SH-SY5Y (cell line): ENCODE measurements around the gene SUGCT.

Source experiments
- GATA2 ChIP-seq: IDR thresholded peaks from 2 replicates; pipeline ENCODE4 v1.6.1; 2011; ENCODE audit warnings: mild to moderate bottlenecking, low read depth, low read length
- GATA3 ChIP-seq: IDR thresholded peaks from 2 replicates; pipeline ENCODE4 v1.6.1; 2011; ENCODE audit warnings: low read depth, mild to moderate bottlenecking, low read length, moderate library complexity

SUGCT gene

GRCh38 chr7:40798613-40799012, 663.8 kb downstream of the SUGCT start:
- TF ChIP-seq GATA3 (no peak), GATA2 (no peak)

DNA sequence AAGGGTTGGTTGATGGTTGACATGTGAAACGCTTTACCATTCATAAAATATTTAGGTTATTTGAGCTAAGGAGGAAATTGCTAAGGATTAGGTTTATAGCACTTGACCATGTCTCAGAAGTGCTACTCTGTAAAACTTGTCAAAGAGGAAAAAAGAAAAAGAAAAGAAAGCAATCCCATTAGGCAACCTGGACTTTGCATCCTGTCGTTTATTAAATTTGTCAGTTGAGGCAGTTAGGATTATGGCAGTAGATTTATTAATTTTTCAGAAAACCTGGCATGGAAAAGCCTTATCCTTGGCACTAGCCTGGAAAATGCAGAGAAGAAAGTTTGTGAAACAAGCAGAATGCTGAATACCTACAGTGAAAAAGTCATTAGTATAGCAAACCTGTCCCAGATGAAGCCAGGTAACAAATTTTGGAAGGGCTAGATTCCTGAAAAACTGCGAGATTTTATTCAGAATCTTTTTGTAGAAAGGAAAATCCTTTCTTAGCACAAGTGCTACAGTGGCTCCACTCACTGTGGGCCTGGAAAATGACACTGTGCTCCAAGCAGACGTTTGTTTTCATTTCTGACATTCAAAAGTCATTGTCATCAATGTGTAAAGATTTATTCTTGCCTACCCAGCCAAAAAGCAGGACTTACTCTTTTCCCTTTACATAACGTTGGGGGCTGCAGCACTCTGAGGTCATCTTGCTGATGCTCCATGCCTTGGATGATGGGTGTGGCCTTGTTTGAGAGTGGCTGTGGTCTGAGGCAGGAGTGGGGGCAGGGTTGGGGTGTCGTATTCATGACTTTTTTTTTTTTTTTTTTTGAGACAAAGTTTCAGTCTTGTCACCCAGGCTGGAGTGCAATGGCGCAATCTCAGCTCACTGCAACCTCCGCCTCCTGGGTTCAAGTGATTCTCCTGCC, 664.9 kb downstream of the SUGCT start:
- no peak for TF ChIP-seq GATA2
- TF ChIP-seq GATA3: no peak

DNA sequence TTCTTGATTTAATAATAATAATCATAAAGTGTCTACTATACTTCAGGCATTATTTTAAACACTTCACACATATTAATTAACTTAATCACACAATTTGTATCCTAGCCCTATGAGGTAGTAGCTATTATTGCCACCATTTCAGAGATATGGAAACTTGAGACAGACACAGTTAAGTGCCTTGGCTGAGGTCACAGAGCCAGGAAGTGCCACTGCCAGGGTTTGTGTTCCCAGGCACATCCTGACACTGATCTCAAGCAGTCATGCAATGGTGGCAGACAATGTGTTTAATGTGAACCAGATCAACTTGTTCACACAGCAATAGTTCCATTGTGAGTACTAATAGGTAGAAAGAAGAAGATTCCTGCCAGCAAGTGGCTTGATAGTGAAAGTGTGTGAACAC, 666.0 kb downstream of the SUGCT start:
- no peak for TF ChIP-seq GATA2
- TF ChIP-seq GATA3: no peak

DNA sequence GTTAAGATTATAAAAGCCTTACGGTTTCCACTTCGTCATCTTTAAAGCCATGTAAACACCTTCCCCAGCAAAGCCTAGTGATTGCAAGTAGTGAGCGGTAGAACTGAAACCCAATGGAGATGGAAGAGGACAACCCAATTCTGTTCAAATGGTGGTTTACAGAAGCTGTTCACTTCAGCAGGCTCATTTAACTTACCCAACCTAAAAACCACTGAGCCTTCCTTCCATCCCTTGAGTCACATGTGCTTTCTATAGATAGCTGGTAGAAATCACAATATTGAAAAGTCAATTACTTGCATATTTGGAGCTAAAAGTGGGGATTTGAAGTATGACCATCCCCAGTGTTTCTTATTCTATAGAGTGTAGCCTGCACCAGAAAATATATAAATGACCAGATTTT, 667.7 kb downstream of the SUGCT start:
- no peak for TF ChIP-seq GATA2
- TF ChIP-seq GATA3: no peak

GRCh38 chr7:40804477-40805215, 669.8 kb downstream of the SUGCT start:
- TF ChIP-seq GATA2 (no peak), GATA3 (no peak)

DNA sequence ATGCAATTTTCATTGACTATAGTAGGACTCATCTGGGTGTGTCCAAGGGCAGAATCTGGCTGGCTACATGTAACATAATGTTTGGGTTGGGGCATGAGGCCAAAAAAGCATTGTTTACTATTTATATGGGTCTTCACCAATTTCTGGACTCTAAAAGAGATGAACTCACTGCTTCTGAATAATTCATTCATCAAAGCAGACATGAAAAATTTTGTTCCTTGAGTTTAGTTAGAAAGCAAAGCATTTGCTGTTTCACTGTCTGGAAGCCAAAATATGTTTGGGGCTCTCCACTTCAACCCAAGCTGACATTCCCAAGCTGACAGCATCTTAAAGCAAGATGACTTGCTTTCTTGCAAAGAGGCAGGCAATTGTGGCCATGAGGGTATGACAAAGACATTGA, 670.6 kb downstream of the SUGCT start:
- TF ChIP-seq GATA3 (no peak), GATA2 (no peak)

DNA sequence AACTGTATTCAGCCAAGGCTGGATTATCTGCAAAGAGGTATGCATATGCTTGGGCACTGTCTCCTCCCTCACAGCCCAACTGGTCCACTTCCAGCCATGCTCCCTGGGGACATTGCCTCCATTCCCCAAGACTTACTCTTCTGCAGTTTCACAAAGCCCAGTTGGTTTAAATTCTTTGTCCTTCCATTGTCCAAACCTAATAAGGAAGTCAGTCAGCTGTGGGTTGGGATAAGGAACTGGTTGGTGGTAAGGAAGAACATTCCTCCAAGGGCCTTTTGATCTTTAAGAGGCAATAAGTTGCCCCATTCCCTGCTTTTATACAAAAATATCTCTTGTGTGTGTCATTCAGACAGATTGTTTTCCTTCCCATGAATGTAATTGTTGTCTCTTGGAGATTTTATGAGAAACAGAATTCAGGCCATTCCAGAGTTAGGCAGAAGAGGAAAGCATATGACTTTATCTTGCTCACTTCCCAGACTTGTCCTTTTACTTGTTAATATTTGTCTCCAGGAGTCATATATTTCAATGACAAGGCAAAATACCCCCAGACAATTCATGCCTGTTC, 673.7 kb downstream of the SUGCT start:
- no peak for TF ChIP-seq GATA2
- TF ChIP-seq GATA3: no peak

GRCh38 chr7:40810274-40810673, 675.5 kb downstream of the SUGCT start:
- TF ChIP-seq GATA3: no peak
- no peak for TF ChIP-seq GATA2

DNA sequence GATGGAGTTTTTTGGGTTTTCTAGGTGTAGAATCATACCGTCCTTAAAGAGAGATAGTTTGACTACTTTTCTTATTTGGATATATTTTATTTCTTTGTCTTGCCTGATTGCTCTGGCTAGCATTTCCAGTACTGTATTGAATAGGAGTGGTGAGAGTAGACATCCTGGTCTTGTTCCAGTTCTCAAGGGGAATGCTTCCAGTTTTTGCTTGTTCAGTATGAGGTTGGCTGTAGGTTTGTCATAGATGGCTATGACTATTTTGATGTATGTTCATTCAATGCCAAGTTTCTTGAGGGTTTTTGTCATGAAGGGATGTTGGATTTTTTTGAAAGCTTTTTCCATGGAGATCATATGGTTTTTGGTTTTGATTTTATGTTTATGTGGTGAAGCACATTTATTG, 676.9 kb downstream of the SUGCT start:
- TF ChIP-seq GATA3 (no peak), GATA2 (no peak)

- TF ChIP-seq GATA2 (no peak), GATA3 (no peak)
These were observed 680.2 kb downstream of the SUGCT start for GRCh38 chr7:40815022-40815421.

DNA sequence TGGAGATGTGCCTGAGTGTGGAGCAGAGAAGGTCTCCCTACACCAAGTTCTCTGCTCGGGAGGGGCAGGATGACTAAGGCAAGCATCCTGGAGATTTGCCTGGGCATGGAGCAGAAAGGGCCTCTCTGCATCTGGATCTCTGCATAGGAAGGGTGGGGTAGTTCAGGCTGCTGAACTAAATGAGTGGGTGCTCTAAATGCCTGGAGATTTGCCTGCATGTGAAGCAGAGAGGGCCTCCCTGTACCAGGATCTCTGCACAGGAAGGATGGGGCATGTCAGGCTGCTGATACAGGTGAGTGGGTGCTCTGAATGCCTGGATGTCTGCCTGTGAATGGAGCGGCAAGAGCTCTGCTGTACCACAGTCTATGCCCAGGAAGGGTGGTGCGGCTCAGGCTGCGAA, 680.7 kb downstream of the SUGCT start:
- TF ChIP-seq GATA3 (no peak), GATA2 (no peak)

GRCh38 chr7:40822861-40823260, 688.1 kb downstream of the SUGCT start:
- TF ChIP-seq GATA2 (no peak), GATA3 (no peak)

- TF ChIP-seq GATA3 (no peak), GATA2 (no peak)
These were observed 689.7 kb downstream of the SUGCT start for GRCh38 chr7:40824461-40824860.

DNA sequence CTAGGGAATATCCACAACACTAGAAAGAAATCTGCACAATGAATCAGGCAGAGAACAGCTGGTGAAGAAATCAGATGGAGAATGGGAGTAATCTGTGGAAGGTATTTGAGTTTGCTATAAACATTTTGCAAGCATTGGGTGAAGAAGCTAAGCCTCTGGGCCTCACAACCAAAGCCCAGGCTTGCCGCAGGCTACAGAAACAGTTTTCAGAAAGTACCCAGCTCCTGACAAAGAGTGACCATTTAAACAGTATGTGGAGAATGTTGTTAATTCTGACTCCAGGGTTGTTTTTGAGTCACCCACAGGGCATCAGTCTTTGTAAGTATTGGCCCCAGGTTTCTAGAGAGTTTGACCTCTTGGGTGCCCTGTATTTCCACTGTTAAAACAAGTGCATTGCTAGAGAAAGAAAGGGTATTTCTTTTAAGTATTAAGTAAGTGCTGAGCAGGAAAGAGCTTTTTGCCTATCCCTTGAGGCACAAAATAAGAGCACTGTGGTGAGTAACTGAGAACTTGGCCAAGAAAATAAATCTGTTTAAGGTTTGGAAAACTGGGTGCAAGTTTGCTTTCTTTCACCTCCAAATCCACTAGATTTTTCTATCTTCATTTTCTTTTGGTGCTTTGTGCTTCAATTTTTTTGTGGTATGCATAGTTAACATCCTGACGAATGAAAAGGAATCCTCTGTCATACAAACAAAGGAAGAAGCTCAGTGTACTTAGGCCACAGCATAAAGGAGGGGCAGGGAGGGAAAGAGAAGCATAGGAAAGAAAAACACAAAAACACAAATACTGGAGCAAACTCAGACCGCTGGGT, 691.8 kb downstream of the SUGCT start:
- TF ChIP-seq GATA3 (no peak), GATA2 (no peak)
